ENCODE results near the gene AHCTF1.

AHCTF1 gene

DNA sequence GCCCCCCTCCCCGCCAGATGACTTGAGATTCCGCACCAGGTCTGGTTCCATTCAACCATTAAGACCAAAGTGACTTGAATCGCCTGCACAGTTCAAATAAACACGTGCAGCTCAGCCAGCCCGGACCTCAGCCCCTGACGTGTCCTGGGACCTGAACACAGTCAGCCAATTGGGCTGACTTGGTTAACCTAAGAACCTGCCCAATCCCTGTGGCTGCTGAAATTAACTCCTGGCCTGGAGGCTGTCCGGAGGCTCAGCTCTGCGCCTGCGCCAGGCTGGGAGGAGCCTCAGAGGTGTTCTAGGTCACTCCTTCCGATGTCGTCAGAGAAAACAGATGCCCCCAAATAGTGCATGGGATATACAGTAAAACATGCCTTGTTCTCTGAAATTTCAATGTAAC lies 134.2 kb downstream of the AHCTF1 start:
- no peak for DNase-seq

DNA sequence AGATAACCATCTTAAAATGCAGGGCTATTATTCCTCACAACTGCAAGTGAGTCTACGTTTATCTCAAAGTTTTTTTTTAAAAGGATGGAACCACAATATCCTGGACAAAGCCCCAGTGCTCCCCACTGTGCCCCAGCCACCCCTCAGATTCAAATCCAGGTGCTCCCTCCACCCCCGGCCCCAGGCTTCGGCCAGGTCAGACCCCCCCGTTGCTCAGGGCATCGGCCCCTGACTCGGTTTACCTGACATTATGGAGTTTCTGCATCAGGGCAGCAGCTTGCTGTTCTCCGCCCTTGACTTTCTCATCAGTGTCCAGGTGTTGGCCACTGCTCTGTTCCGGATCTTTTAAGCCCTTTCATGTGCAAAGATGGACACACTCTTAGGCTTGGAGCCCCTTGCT lies 134.6 kb downstream of the AHCTF1 start:
- DNase-seq: no peak

DNA sequence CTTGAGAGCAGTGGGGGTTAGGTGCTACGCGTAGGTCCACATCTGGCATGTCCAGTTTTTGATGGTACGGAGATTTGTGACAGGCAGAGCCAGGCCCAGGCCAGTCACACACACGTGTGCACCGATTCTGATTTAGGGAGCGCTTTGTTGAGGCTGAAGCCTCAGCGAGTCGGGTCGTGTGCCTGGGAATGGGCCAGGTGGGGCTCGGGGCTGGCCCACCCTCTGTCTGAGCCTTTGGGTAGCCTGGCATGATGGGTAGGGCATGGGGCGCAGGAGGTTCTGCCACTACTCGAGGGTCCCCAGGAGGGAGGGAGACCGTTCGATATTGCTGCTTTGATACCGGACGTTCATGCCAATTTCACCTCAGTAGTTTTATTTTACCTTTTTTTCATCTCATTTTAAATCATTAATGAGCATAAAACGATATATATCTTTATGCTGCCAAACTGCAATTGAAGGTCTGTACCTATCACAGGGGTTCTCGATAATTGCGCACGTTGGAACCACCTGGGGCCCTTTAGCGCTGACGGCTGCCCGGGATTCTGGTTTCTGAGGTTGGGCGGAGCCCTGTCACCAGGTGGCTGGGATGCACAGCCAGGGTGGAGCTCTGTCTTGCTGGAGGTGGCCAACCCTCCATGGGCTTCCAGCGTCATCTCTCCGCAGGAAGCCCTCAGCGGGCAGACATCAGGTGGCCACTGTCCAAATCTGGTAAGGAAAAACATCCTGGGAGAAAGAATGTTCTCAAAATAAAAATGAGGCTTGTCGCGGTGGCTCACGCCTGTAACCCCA lies 135.6 kb downstream of the AHCTF1 start:
- DNase-seq: no peak

DNA sequence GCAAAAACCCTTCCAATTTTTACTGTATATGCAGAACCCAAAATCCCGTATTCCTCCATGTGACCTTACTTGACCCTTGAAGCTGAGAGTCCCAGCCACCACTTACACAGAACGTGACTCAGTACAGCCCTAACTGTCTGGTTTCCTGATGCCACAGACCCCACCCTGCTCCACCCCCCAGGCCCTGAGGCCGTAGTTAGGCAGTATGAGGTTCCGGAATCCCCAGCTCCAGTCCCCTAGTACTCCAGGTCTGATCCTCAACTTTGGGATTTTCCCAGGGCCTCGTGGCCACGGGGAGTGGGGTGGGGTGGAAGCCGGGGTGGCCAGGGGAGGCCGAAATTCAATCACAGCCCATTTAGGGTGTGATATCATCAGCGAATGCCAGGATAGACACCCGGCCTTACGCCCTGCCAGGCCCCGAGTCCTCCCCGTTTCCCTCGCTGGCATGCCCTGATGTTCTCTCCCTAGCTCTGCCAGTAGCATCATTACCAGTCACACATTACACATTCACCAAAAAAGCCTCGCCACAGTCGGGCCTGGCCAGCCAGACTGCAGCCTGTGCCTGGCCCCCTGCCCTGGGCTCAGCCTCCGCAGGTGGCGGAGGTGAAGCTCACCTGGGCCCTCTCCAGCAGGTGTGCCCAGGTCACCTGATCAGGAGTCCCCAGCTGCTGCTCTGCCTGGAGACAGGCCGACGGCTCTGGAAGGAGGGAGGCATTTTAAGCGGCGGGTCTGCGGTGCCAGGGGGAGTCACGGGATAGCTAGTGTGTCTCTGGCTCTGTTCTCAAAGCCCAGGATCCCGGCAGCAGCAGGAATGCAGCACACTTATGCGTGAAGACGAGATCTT lies 136.7 kb downstream of the AHCTF1 start:
- no peak for DNase-seq

DNA sequence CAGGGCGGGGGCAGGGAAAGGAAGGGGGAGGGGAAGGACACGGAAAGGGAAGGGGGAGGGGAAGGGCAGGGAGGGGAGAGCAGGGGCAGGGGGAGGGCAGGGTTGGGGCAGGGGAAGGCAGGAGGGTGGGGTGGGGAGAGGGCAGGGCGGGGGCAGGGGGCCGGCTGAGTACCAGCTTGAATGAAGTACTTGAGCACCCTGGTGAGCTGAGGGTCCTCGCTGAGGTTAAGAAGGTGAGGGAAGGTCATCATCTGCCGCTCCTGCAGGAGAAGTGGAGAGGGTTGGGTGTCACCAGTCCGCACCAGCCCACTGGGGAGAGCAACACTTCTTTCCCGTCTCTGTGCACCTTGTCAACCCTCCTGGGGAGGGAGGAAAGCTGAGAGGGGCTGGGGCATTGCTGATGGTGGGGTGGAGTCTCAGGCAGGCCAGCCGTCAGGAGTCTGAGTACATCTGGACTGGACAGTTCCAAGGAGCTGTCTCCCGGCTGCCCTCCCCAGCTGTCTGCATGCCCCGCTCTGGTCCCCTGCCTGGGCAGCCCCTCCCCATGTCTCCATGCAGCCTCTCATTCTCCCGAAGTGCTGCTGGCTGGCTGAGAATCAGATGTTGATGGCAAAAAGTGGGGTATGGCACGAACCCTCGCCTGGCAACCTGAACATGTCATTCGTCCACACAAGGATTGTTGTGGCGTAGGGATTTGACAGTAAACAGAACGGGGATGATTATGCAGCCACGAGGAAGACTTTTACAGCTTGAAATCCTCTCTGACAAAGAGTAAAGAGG lies 137.5 kb downstream of the AHCTF1 start:
- DNase-seq: no peak

DNA sequence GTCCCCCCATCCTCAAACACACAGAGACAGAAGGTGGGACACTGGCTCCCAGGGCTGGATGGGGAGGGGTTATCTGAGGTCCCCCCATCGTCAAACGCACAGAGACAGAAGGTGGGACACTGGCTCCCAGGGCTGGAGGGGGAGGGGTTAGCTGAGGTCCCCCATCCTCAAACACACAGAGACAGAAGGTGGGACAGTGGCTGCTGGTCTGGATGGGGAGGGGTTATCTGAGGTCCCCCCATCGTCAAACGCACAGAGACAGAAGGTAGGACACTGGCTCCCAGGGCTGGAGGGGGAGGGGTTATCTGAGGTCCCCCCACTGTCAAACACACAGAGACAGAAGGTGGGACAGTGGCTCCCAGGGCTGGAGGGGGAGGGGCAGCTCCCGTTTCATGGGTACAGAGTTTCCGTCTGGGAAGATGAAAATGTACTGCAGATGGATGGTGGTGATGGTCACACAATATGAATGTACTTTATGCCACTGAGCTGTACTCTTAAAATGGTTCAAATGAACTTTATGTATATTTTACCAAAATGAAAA lies 138.3 kb downstream of the AHCTF1 start:
- DNase-seq: no peak

DNA sequence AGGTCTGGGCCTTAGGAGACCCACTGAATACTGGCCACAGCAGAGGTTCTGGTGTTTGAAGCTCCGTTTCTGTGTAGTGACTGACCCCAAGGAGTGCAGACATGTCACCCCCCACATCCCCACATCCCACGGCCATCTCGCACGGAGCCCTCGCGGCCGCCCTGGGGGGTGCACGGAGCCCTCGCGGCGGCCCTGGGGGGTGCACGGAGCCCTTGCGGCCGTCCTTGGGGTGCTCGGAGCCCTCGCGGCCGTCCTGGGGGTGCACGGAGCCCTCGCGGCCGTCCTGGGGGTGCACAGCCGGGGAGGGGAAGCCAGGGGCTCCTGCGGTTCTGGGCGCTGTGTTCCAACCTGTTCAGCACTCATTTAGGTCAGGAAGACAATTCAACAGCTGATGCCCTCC lies 139.1 kb downstream of the AHCTF1 start:
- DNase-seq: no peak

DNA sequence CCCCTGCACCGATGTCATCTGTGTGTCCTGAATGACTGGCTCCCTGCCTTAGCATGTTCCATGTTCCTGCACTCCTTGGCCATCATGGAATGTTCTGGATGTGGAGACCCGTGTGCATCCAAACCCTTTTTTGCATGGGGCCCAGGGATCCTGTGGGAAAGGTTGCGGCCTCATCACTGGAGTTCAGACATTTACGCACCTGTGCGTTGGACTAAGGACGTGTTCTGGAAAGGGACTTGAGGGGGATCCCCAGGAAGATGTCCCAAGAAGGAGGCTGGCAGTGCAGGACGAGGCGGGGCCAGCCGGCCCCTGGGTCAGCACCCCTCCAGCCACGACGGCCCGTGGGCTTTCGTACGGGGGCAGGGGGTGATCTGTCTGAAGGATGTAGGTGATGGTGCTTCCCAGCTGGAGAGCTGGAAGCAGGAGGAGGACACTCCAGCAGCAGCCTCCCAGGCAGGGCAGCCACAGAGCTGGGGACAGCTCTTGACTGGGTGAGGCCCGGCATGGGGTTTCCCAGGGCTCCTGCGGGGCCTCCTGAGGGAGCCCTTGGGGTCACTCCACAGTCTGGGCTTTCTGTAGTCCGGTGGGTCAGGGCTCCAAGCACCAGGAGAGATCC lies 140.3 kb downstream of the AHCTF1 start:
- no peak for DNase-seq

DNA sequence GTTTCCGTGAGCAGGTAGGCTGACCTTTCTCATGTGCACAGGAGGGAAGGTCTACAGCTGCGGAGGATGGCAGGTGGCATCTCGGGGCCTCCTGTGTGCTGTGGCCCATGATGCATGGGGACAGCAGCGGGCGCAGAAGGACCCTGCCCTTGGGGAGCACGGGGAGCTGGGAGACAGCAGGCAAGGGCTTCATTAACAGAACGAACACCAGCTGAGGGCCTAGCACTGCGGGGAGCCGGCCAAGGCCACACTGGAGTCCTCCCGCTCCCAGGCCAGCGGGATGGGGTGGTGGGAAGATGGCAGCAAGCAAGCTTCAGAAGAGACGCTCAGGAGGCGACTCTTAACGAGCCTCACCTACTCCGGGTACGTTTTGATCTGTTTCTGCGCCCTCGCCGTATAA lies 140.9 kb downstream of the AHCTF1 start:
- DNase-seq: no peak

DNA sequence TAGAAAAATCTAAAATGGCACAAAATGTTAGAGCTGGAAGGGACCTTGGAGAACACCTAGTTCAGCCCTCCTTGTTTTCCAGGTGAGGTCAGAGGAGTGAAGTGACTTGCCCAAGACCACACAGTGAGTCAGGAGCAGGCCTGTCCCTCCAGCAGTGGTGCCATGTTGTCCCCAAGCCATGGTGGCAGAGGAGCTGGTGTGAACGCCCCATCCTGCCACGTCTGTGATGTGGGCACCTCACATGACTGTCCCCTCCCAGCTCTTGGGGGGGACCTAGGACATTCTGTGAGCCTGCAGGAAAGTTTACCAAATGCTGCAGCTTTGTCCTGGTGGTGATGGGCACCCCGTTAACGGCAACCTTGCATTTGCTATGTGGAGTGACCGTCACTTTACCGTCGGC lies 141.4 kb downstream of the AHCTF1 start:
- no peak for DNase-seq

DNA sequence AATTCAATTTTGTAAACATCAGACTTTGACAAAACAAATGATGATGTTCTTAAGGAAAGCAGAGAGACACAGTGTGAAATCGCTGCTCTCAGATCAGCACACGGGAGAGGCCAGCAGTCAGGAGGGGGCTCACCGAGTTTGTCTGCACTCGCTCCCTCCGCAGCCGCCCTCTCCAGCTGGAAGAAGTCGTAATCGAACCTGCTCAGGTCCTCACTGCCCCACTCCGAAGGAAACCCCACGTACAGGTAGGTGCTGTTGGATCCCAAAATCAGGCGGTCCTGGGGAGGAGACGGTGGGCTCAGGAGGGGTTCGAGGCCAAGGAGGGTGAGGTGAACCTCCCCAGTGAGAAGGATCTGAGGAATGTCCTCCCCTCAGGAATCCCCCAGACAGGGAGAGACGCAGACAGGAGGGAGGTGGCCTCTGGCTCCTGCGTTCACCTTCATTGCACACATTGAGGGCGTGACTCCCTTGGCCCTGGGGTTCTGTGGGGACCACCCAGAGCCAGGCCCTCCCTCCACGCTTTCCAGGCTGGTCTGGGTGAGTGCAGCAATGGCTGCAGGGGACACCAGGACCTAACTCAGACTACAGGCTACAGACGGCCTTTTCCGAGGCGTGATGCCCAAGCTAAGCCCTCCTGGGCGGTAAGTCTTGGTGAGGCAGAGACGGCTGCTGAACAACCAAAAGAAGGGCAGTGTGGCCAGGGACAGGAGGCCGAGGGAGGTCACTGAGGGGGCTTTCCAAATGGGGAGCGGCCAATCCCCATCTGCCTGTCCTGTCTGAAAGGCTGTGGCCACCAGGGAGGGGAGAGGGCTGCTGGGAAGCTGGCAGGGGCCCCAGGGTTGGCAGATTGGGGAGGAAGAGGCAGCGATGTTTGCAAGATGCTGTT lies 142.1 kb downstream of the AHCTF1 start:
- no peak for DNase-seq
